Urothelium cell line (cell line): ENCODE results near the gene COL4A2.
A peak's percentile ranks its signal among the peaks of the same experiment; 100 is the strongest.
"Not testable (repeated sequence)": the region's sequence is repeated elsewhere in the genome, so short reads cannot be mapped to it uniquely, and the experiment has no call there.

ENCODE experiments used
- DNase-seq: peaks from one replicate; pipeline ENCODE4 v3.0.0; 2011; ENCODE audit warnings: low spot score, mixed read lengths
- FAIRE-seq: peaks from 2 replicates; lab custom pipeline; 2011; peaks lifted over from hg19 to GRCh38; lab: Jason Lieb, UNC

The COL4A2 gene

GRCh38 chr13:110521946-110522345 is 214.9 kb downstream of the COL4A2 start:
- no peak for FAIRE-seq
- DNase-seq: no peak

GRCh38 chr13:110522721-110523120 is 215.6 kb downstream of the COL4A2 start:
- no peak for FAIRE-seq

GRCh38 chr13:110523180-110523579 is 216.1 kb downstream of the COL4A2 start:
- no peak for FAIRE-seq
- DNase-seq: no peak

More at GRCh38 chr13:110522721-110523120, 215.6 kb downstream of the COL4A2 start:
- DNase-seq: no peak

GRCh38 chr13:110523838-110524540 is 216.9 kb downstream of the COL4A2 start:
- DNase-seq (no peak), FAIRE-seq (no peak)

- DNase-seq (peak; percentile 20), FAIRE-seq (no peak)
Measured at GRCh38 chr13:110524541-110525257, 217.6 kb downstream of the COL4A2 start.

GRCh38 chr13:110525328-110526319 is 218.5 kb downstream of the COL4A2 start:
- FAIRE-seq: no peak
- no peak for DNase-seq

- no peak for DNase-seq
Measured at GRCh38 chr13:110528371-110528770, 221.3 kb downstream of the COL4A2 start.

GRCh38 chr13:110528911-110529310 is 221.8 kb downstream of the COL4A2 start:
- no peak for DNase-seq
- no peak for FAIRE-seq

More at GRCh38 chr13:110528371-110528770, 221.3 kb downstream of the COL4A2 start:
- FAIRE-seq: no peak

GRCh38 chr13:110529522-110530311 is 222.6 kb downstream of the COL4A2 start:
- FAIRE-seq (no peak), DNase-seq (no peak)

GRCh38 chr13:110531100-110531499 is 224.0 kb downstream of the COL4A2 start:
- no peak for DNase-seq
- FAIRE-seq: no peak

- DNase-seq: no peak
- FAIRE-seq: no peak
Measured at GRCh38 chr13:110531671-110532083, 224.6 kb downstream of the COL4A2 start.

- not testable (repeated sequence) for FAIRE-seq, DNase-seq
Measured at GRCh38 chr13:110532258-110532657, 225.2 kb downstream of the COL4A2 start.

GRCh38 chr13:110533771-110534670 is 226.9 kb downstream of the COL4A2 start:
- DNase-seq (no peak), FAIRE-seq (no peak)

- no peak for FAIRE-seq
Measured at GRCh38 chr13:110535526-110535925, 228.4 kb downstream of the COL4A2 start.

GRCh38 chr13:110536006-110536693 is 229.1 kb downstream of the COL4A2 start:
- DNase-seq: no peak
- no peak for FAIRE-seq

More at GRCh38 chr13:110535526-110535925, 228.4 kb downstream of the COL4A2 start:
- DNase-seq: no peak

GRCh38 chr13:110538632-110539031 is 231.5 kb downstream of the COL4A2 start:
- DNase-seq: no peak
- FAIRE-seq: no peak

GRCh38 chr13:110539894-110540293 is 232.8 kb downstream of the COL4A2 start:
- FAIRE-seq (no peak), DNase-seq (no peak)

- DNase-seq: no peak
- FAIRE-seq: no peak
Measured at GRCh38 chr13:110540871-110541525, 233.9 kb downstream of the COL4A2 start.
